Measurements from ENCODE around the gene STRN4.

STRN4 gene

DNA sequence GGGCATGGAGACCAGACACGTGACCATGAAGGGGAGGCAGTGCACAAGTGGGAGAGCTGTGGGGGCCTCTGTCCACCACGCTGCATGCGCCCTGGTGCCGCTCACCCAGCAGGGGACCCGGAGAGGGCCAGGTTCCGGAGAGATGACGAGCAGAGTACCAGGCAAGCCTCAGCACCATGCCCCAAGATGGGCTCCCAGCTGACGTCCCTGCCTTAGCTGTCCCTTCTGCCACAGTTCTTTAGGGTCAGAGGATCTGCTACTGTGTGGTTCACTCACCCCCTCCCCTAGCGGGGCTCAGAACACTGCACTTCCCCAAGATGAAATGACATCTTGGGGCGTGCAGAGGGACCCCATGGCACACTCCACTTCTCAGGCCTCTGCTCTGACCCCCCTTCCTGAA is 19.7 kb downstream of the STRN4 start:
- no peak for DNase-seq (ENCODE audit: low read depth in 2 of 2)

DNA sequence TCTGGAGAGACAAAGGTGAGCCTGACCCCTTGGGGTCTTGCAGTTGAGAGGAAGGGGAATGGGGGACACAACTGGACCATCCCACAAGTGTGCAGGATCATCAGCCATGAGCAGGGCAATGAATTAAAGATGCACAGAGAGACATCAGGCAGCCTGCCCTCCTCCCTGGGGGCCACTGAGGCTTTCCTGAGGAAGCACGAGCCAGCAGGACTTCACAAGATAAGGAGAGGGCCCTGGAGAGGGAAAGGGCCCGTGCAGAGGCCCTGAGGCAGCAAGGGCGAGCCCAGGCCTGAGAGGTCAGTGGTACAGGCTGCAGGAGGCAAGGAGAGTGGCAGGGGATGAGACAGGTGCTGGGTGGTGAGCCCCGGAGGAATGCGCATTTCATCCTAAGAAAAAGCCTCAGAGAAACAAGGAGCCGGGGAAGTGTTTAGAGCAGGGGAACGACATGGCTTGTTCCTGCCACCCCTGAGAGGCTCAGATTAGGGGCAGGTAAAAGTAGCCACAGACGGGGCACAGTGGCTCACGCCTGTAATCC is 20.3 kb downstream of the STRN4 start:
- no peak for DNase-seq (ENCODE audit: low read depth in 2 of 2)

DNA sequence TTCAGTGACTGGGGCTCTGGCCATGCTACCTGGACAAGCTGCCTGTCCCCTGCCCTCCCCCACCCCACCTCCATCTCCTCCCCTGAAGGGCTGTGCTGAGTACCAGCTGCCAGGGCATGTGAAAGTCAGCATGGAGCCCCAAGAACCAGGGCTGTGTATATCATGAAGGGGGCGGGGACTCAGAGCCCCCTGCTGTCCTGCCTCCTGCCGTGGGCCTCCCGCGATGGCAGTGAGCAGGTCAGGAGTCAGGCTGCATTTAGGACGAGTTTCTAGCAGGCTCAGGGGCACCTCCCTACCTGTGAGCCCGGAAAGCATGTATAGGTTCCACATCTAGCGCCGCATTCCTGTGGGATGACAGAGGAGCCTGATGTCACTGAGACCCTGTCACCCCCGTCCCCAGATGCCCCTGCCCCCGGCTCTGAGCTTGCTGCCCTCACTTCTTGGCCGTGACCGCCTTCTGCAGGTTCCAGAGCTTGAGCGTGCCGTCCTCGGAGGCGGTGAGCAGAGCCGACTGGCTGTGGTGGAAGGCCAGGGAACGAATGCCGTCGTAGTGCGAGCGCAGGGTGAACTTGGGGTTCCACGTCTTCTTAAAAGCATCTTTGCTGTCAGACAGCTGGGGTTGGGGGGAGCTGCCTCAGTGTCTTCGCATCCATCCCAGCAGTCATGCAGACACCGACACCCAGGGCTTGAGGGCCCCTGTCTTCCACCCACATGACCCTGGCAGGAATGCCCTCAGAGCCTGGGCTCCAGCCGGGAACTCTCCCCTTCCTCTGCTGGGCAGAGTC is 21.0 kb downstream of the STRN4 start:
- DNase-seq (ENCODE audit: low read depth in 2 of 2) = no peak

GRCh38 chr19:46724468-46724867 is 21.8 kb downstream of the STRN4 start:
- DNase-seq (ENCODE audit: low read depth in 2 of 2) = no peak

- DNase-seq (ENCODE audit: low read depth in 2 of 2) = no peak
Measured at GRCh38 chr19:46723471-46723870, 22.8 kb downstream of the STRN4 start.

GRCh38 chr19:46723023-46723461 is 23.2 kb downstream of the STRN4 start:
- no peak for DNase-seq (ENCODE audit: low read depth in 2 of 2)

- DNase-seq (ENCODE audit: low read depth in 2 of 2) = no peak
Measured at GRCh38 chr19:46722421-46723022, 23.7 kb downstream of the STRN4 start.

GRCh38 chr19:46722004-46722380 is 24.3 kb downstream of the STRN4 start:
- no peak for DNase-seq (ENCODE audit: low read depth in 2 of 2)

- no peak for DNase-seq (ENCODE audit: low read depth in 2 of 2)
Measured at GRCh38 chr19:46721269-46722003, 24.8 kb downstream of the STRN4 start.

DNA sequence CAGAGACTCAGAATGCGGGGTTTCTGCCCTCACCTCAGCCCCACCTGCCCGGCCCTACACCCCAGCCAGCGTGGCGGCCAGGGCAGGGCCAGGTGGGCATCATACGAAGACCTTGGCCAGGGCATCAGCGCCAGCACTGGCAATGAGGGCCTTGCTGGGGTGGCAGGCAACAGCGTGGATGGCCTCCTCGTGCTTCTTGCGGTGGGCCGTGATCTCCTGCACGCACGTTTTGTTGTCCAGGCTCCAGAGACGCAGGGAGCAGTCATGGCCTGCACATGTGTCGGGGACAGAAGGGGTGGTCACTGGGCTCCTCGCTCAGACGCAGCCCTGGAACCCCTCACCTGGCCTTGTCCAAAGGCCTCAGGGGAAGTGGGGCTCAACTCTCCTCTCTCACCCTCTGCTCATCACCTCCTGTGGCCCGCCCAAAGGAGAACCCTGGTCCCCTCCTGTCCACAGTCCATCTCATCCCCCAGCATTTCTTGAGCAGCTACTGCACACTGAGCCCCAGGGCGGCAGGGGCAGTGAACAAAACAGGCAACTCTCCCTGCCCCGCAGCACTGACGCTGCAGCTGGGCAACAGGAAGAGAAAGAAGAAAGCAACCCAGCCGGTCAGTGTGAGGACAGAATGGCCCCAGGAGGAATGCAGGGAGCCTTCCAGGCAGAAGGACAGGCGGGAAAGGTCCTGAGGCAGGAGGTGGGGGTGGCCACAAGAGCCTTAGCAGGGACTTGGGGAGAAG is 25.6 kb downstream of the STRN4 start:
- DNase-seq (ENCODE audit: low read depth in 2 of 2) = no peak

DNA sequence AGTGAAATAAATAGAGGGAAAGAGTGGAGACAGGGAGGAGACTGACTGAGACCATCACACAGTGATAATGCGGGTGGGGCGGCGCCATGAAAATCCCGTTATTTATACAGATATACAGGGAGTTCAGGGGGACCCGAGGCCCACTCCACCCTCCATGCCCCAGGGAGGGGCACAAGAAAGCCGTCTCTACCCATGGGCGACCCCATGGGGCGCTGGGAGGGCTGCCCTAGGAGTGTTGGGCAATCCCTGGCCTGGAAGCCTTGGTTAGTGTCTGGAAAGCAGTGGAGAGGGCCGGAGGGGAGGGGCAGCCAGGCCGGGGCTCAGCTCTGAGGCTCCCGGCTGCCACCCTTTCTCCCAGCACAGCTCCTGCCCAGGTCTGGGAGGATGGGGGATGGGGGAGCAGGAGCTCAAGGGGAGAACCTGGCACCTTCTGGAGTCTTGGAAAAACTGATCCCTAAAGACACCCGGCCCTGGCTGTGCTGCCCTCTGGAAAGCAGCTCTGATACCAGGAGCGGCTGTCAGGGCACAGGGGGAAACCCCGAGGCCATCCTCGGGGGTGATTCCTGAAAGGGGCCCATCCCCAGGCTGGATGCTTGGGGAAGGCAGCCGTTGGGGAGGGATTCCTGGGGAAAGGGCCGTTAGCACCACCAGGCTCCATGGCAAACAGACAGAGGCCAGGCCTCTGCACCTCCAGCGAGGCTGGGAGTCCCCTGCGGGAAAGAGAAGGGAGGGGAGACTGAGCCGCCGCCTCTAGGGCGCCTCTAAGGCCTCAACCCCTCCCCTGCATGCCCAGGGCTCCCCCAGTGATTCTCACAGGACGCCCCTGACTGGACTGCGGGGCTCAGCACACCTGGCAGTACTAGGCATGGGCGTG is 26.4 kb downstream of the STRN4 start:
- DNase-seq (ENCODE audit: low read depth in 2 of 2) = no peak

DNA sequence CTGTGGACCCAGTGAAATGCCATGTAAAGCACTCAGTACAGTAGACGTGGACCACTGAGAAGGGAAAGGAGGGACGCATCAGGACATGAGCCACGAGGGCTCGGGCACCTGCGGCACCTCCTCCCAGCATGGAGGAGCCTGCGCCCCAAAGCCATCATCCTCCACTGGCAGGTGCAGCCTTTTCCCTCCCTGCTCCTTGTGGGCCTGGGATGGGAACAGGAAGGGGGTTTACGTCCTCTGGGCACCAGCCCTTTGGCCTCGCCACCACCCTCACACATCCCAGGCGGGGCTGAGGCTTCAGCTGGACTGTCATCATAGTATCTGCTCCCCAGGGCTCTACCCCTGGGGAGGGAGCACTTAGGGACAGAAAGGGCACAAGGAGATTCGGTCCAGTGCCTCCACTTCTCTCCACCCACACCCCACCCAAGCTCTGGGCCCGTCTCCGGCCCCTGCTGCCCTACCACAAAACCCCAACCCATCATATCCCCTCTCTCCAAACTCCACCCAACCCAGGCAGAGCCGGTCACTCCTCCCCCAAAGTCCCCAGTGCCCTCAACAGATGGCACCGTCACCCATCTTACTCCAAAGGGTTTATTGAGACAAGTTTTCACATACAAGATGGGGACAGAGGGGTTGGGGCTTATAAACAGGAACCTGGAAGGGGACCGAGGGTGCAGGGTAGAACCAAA is 27.2 kb downstream of the STRN4 start:
- DNase-seq (ENCODE audit: low read depth in 2 of 2) = no peak

DNA sequence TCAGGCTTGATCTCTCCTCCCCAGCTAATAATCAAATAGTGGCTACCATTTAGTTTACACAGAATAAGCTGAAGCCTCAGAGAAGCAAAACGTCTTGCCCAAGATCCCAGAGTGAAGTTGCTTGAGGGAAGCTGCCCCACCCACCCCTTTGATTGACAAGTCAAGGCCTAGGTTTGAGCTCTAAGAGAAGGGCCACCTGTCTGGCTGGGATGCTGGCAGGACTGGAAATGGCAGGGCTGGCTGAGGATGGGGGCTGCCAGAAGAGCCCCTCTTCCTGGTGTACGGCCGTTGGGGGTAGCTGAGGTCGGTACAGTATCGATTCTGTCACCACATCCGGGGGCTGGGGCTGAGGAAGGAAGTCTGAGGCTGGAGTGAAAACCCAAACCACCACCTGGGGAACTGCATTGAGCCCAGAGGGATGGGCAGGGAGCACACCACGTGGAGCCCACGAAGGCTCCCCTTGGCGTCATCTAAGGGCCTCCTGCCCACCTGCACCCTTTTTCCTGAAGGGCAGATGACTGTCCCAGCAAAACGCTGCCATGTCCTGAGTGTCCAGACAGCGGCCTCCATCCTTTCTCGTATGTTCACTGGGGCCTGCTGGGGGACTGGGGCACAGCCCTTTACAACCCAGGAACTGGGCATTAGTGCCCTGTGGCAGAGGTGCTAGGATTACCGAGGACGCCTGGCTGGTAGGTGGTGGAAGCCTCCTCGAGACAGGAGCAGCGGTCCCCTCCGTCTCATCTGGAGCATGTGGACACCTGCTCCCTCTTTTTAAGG is 27.9 kb downstream of the STRN4 start:
- peak; percentile 35 to 46 for DNase-seq (ENCODE audit: low read depth in 2 of 2)

GRCh38 chr19:46717716-46718143 is 28.5 kb downstream of the STRN4 start:
- no peak for DNase-seq (ENCODE audit: low read depth in 2 of 2)

DNA sequence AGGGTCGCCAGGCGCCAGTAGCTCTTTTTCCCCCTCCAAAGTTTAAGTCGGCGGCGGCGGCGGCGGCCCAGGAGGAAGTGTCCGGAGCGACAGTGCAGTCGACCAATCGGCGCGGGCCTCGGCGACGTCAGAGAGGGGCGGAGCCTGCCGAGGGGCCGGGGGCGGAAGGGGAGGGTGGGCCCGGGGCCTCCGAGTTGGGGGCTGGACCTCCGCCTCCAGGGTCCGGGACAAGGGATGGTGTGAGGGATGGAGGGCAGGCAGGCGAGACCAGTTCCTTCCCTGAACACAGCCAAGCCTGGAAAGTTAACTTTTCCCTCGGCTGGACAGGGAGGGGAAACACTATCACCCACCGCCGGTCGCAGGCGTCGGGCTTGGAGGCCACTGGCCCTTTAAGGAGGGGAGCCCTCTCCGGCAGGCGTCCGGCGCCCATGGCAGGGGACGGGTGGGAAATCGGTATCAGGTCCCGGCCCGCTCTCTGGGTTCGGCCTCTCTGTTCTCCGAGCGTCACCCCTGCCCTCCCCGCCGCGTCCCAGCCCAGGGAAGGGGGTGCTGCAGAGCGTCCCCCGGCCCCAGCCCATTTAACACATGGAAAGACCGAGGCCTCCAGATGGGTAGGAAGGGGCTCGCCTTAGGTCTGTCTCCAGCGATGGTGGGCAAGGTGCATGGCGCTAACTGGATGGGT is 29.1 kb downstream of the STRN4 start, which contains the start of gene PRKD2:
PRKD2 (minus strand) TSS at position 81 of the 682 bp plus-strand sequence. CDS start 744 bp downstream, outside the sequence.
- DNase-seq (ENCODE audit: low read depth in 2 of 2) = peak; percentile 75 to 77

DNA sequence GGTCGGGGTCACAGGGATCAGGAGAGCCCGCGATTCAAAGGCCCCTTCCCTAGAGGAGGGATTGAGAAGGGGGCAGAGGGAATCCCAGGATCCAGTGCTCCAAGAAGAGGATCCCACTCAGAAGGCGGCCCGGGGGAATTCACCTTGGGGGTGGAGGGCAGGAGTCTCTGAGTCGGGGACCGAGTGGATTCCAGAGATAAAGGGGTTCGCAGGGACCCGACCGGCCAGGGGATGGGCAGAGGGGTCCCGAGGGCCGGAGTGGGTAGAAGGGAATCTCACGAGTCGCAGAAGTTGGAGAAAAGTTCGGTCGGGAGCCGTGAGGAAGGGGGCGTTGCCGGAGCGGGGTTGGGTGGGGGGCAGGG is 29.6 kb downstream of the STRN4 start:
- DNase-seq (ENCODE audit: low read depth in 2 of 2) = no peak

DNA sequence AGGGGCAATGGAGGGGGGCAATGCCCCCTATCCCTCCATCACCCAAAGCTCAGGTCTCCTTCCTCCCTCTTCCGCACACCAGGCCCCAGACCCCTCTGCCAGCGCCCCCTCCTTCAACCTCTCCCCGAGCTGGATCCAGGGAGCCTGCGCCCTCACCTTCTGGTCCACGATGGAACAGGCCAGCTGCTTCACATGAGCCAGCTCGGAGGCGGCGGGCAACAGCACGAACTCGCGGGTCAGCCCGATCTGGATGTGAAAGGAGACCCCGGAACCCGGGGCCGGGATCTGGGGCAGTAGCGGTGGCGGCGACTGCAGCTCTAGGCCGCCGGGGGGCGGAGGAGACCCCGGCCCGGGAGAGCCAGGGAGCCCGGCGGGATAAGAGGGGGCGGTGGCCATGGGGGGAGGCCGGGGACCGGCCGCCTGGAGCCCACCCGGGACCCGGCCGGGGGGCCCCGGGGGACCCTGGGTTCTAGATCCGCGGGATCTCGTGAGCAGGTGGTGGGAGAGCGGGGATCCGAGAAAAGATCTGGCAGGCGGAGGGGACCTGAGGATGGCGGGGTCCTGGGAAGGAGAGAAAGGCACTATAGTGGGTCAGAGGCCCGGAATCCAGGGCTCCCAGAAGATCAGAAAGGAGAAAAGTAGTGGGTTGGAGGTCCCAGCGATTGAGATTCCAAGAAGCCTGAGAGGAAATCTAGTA is 30.1 kb downstream of the STRN4 start:
- no peak for DNase-seq (ENCODE audit: low read depth in 2 of 2)

DNA sequence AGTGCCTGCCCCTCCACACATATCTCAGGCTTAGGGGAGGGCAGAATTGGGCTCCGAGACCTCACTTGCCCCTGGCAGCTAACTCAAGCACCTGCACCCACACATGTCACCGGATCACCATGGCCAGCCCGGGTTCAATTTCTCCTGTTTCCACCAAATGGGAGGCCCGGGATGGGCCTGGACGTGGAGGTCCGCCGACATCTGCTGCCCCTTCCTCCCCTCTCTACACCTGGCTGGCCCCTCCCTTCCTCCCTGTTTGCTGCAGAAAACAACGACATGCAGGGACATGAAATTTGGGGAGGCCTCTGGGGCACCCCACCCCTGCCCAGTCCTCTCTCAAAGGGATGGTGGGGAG is 30.7 kb downstream of the STRN4 start:
- DNase-seq (ENCODE audit: low read depth in 2 of 2) = no peak
